Gastrocnemius medialis (tissue), 4 donors: ENCODE measurements around the gene BORCS8. TPM values are rescaled to one million over a fixed set of nuclear protein-coding genes. Genes with fewer than 3 reads are reported as not detected.
A peak's percentile ranks its signal among the peaks of the same experiment; 100 is the strongest.

Source experiments
- ATAC-seq, 2 donors: fragments of 150-250 bp; one replicate each; pipeline ENCODE4 v1.9.1; 2016
- DNase-seq, 2 donors: peaks; one replicate each; pipeline ENCODE4 v3.0.0-alpha.2; 2019
- H3K27ac ChIP-seq, 4 donors: fragments of 200-600 bp; sonication (generic); 1 replicate in 1 of 4; 2 replicates in 3 of 4; pipeline ENCODE4 v1.5.1; 2016 to 2018; ENCODE audit warnings: mild to moderate bottlenecking in 2 of 4, moderate library complexity in 1 of 4
- H3K27me3 ChIP-seq, 3 donors: fragments of 200-600 bp; sonication (generic) in 2 of 3; 1 replicate in 1 of 3; 2 replicates in 2 of 3; pipeline versions ENCODE4 v1.5.1 to v1.6.0; 2016 to 2019; ENCODE audit warnings: mild to moderate bottlenecking in 1 of 3, moderate library complexity in 1 of 3
- H3K36me3 ChIP-seq, 2 donors: fragments of 200-600 bp; sonication (generic) in 1 of 2; one replicate each; pipeline ENCODE4 v1.5.1; 2017 to 2018
- H3K4me1 ChIP-seq, 2 donors: fragments of 200-600 bp; sonication (generic) in 1 of 2; one replicate each; pipeline ENCODE4 v1.5.1; 2016 to 2017; ENCODE audit warnings: mild to moderate bottlenecking in 2 of 2
- H3K4me3 ChIP-seq, 4 donors: fragments of 200-600 bp; sonication (generic) in 3 of 4; 1 replicate in 1 of 4; 2 replicates in 3 of 4; pipeline ENCODE4 v1.5.1; 2016 to 2019; ENCODE audit warnings: mild to moderate bottlenecking in 2 of 4
- H3K9me3 ChIP-seq, 3 donors: fragments of 200-600 bp; sonication (generic) in 2 of 3; 1 replicate in 1 of 3; 2 replicates in 2 of 3; pipeline ENCODE4 v1.5.1; 2016 to 2019
- CTCF ChIP-seq, 5 experiments: fragments of 450-650 bp in 3 of 5; fragments of 200-600 bp in 2 of 5; sonication (generic) in 2 of 5; IDR thresholded peaks in 4 of 5; conservative IDR thresholded peaks in 1 of 5; 1 replicate in 4 of 5; 2 replicates in 1 of 5; pipeline ENCODE4 v1.5.1; 2016 to 2019; ENCODE audit warnings: antibody characterized with exemption in 5 of 5, mild to moderate bottlenecking in 3 of 5, moderate library complexity in 3 of 5
- POLR2A ChIP-seq, 2 donors: fragments of 450-650 bp; IDR thresholded peaks; one replicate each; pipeline ENCODE4 v1.6.1; 2017; ENCODE audit warnings: antibody characterized with exemption in 2 of 2, mild to moderate bottlenecking in 2 of 2, moderate library complexity in 2 of 2
- in situ Hi-C, 4 donors: fragments of 200-750 bp; cut with MboI; loops; one replicate each; pipeline versions ENCODE4 v1.15.0 to v1.8.0; 2017; ENCODE audit warnings: low sequenced_read_pairs in 4 of 4
- intact Hi-C: fragments of 100-400 bp; cut with DNase I; formaldehyde crosslinking; loops from one replicate; pipeline ENCODE4 v1.15.1; 2023; ENCODE audit warnings: low total_unique reads
- total RNA-seq, 4 donors: library from RNA; depleted of rRNA; stranded (reverse); fragments of >200 nt; gene quantifications; one replicate each; pipeline versions ENCODE4 v1.1.0 to v1.2.3, GENCODE V29; 2016

BORCS8 gene
- total RNA-seq, 4 donors from 2014 or later, result 11.2 to 17.2 (median 13.3) TPM

- Histone ChIP-seq H3K9me3 (no peaks in the 10 kb centered on the region), H3K36me3 (no peaks in the 10 kb centered on the region), H3K27ac (no peak overlapping the region), H3K27me3 (no peaks in the 10 kb centered on the region), H3K4me1 (peaks cover 0 to 4% of the 10 kb centered on the region in 2 donors), H3K4me3 (no peak overlapping the region)
- no peak for DNase-seq
- TF ChIP-seq POLR2A (IDR thresholded peaks at IDR 0.05) (no peak), CTCF (IDR thresholded peaks at IDR 0.05 in 4 of 5, conservative IDR thresholded peaks at IDR 0.05 in 1 of 5) (no peak)
- ATAC-seq, result no peak
- intact Hi-C loops, result no loop called here
- in situ Hi-C loops, result no loop called here
These were observed 46.7 kb downstream of the BORCS8 start for GRCh38 chr19:19145281-19145680.

- no peaks in the 10 kb centered on the region for H3K27me3 ChIP-seq
- no peaks in the 10 kb centered on the region for H3K9me3 ChIP-seq
- H3K36me3 ChIP-seq, result no peaks in the 10 kb centered on the region
- H3K27ac ChIP-seq, result no peak overlapping the region
- no peak for DNase-seq
- no peak for TF ChIP-seq POLR2A (IDR thresholded peaks at IDR 0.05)
- no peak for TF ChIP-seq CTCF (IDR thresholded peaks at IDR 0.05 in 4 of 5, conservative IDR thresholded peaks at IDR 0.05 in 1 of 5)
- peaks cover 3 to 10% of the 10 kb centered on the region in 2 donors for H3K4me1 ChIP-seq
- intact Hi-C loops, result no loop called here
- H3K4me3 ChIP-seq, result no peak overlapping the region
- ATAC-seq, result no peak
- in situ Hi-C loops, result loop anchor here in 2 of 4 donors (5.0 kb wide), 2 partner anchors 35 to 90 kb away; no protein-coding TSS in a partner anchor
These were observed 49.6 kb downstream of the BORCS8 start for GRCh38 chr19:19142347-19142746.

- peaks cover 7 to 14% of the 10 kb centered on the region in 2 donors for H3K4me1 ChIP-seq
- TF ChIP-seq CTCF (IDR thresholded peaks at IDR 0.05 in 4 of 5, conservative IDR thresholded peaks at IDR 0.05 in 1 of 5) (no peak), POLR2A (IDR thresholded peaks at IDR 0.05) (no peak)
- in situ Hi-C loops, result loop anchor here in 2 of 4 donors (5.0 kb wide), 2 partner anchors 37 to 88 kb away; no protein-coding TSS in a partner anchor
- no peaks in the 10 kb centered on the region for H3K36me3 ChIP-seq
- DNase-seq (no peak), ATAC-seq (no peak)
- no peaks in the 10 kb centered on the region for H3K27me3 ChIP-seq
- intact Hi-C loops, result no loop called here
- H3K27ac ChIP-seq, result no peak overlapping the region
- H3K9me3 ChIP-seq, result no peaks in the 10 kb centered on the region
- no peak overlapping the region for H3K4me3 ChIP-seq
These were observed 51.5 kb downstream of the BORCS8 start for GRCh38 chr19:19140476-19140875.

GRCh38 chr19:19139876-19140229, 52.1 kb downstream of the BORCS8 start:
- Histone ChIP-seq H3K9me3 (no peaks in the 10 kb centered on the region), H3K27me3 (no peaks in the 10 kb centered on the region), H3K4me1 (peaks cover 7 to 14% of the 10 kb centered on the region in 2 donors), H3K36me3 (no peaks in the 10 kb centered on the region), H3K27ac (no peak overlapping the region), H3K4me3 (no peak overlapping the region)
- in situ Hi-C loops (loop anchor here (5.0 to 10.0 kb wide), 4 partner anchors 37 to 88 kb away; no protein-coding TSS in a partner anchor), intact Hi-C loops (loop anchor here (1.0 to 5.0 kb wide), 3 partner anchors 52 to 108 kb away; partner anchors contain the start of genes BORCS8 and RFXANK)
- DNase-seq, result no peak
- ATAC-seq, result no peak
- TF ChIP-seq CTCF (IDR thresholded peaks at IDR 0.05 in 4 of 5, conservative IDR thresholded peaks at IDR 0.05 in 1 of 5) (peak in 1 of 5 experiments; percentile 4), POLR2A (IDR thresholded peaks at IDR 0.05) (no peak)
